HEK293 (cell line): Measurements from ENCODE around the gene CYREN.
"Not testable (repeated sequence)": the region's sequence is repeated elsewhere in the genome, so short reads cannot be mapped to it uniquely, and the experiment has no call there.

ENCODE experiments used
- CTCF ChIA-PET: fragments of 350-600 bp; formaldehyde crosslinking; extraction: SDS; loops from one replicate; lab custom pipeline; 2021; ENCODE audit warnings: antibody characterized with exemption; lab: Yijun Ruan, JAX
- POLR2A ChIA-PET: fragments of 300-600 bp; formaldehyde crosslinking; extraction: SDS; loops from one replicate; lab custom pipeline; 2020; ENCODE audit warnings: antibody characterized with exemption, inconsistent platforms; lab: Yijun Ruan, JAX
- H3K27ac ChIP-seq: fragments of 200-500 bp; sonication (Bioruptor generic); 2 replicates; pipeline ENCODE4 v1.5.1; 2014; ENCODE audit warnings: low read depth, low read length, control low read depth, inconsistent platforms; ENCODE audit errors: extremely low read depth
- H3K36me3 ChIP-seq, 2 experiments: fragments of 200-500 bp in 1 of 2; sonication (Bioruptor generic) in 1 of 2; 1 replicate in 1 of 2; 2 replicates in 1 of 2; pipeline ENCODE4 v1.5.1; 2014 to 2017; ENCODE audit warnings: inconsistent platforms in 2 of 2, low read length in 2 of 2; ENCODE audit not compliant: control insufficient read depth in 2 of 2, insufficient read depth in 1 of 2
- H3K4me1 ChIP-seq: fragments of 200-500 bp; sonication (Bioruptor generic); 2 replicates; pipeline ENCODE4 v1.5.1; 2014; ENCODE audit warnings: mild to moderate bottlenecking, low read length, inconsistent platforms; ENCODE audit not compliant: control insufficient read depth, insufficient read depth
- H3K4me3 ChIP-seq: 2 replicates; pipeline ENCODE4 v1.5.1; 2011; ENCODE audit warnings: low read depth, mild to moderate bottlenecking, control low read depth, low read length, moderate library complexity
- H3K9me3 ChIP-seq: fragments of 200-500 bp; sonication (Bioruptor generic); 2 replicates; pipeline ENCODE4 v1.5.1; 2014; ENCODE audit warnings: low read depth, low read length, inconsistent platforms; ENCODE audit not compliant: control insufficient read depth, insufficient read depth
- GFI1B ChIP-seq: fragments of 450-650 bp; formaldehyde crosslinking; IDR thresholded peaks from 2 replicates; pipeline ENCODE4 v1.5.1; 2016; ENCODE audit warnings: missing biosample characterization, missing genetic modification characterization
- GLIS2 ChIP-seq: fragments of 450-650 bp; formaldehyde crosslinking; IDR thresholded peaks from 2 replicates; pipeline ENCODE4 v1.5.1; 2016; ENCODE audit warnings: missing biosample characterization, missing genetic modification characterization
- HOXA7 ChIP-seq: sonication (generic); formaldehyde crosslinking; IDR thresholded peaks from 2 replicates; pipeline ENCODE4 v1.8.1; 2022; ENCODE audit warnings: missing genetic modification reagents, borderline replicate concordance
- SCRT1 ChIP-seq: fragments of 450-650 bp; formaldehyde crosslinking; IDR thresholded peaks from 2 replicates; pipeline ENCODE4 v1.5.1; 2016; ENCODE audit warnings: missing biosample characterization, missing genetic modification characterization, borderline replicate concordance
- SP2 ChIP-seq: fragments of 450-650 bp; formaldehyde crosslinking; IDR thresholded peaks from 2 replicates; pipeline ENCODE4 v1.5.1; 2016; ENCODE audit warnings: missing biosample characterization, missing genetic modification characterization
- ZBTB20 ChIP-seq: fragments of 450-650 bp; formaldehyde crosslinking; IDR thresholded peaks from 2 replicates; pipeline ENCODE4 v1.5.1; 2016; ENCODE audit warnings: missing biosample characterization, missing genetic modification characterization
- ZIC2 ChIP-seq: fragments of 450-650 bp; formaldehyde crosslinking; IDR thresholded peaks from 2 replicates; pipeline ENCODE4 v1.5.1; 2016; ENCODE audit warnings: missing biosample characterization, missing genetic modification characterization
- ZNF19 ChIP-seq: fragments of 450-650 bp; formaldehyde crosslinking; IDR thresholded peaks from 2 replicates; pipeline ENCODE4; 2016; ENCODE audit warnings: missing biosample characterization, missing genetic modification characterization, low read depth
- ZNF292 ChIP-seq: fragments of 450-650 bp; formaldehyde crosslinking; IDR thresholded peaks from 2 replicates; pipeline ENCODE4 v1.5.1; 2016; ENCODE audit warnings: low read depth, missing biosample characterization, missing genetic modification characterization, borderline replicate concordance
- ZNF514 ChIP-seq: fragments of 450-650 bp; formaldehyde crosslinking; IDR thresholded peaks from 2 replicates; pipeline ENCODE4 v1.5.1; 2016; ENCODE audit warnings: missing biosample characterization, missing genetic modification characterization
- ZNF677 ChIP-seq: fragments of 450-650 bp; IDR thresholded peaks from 2 replicates; pipeline ENCODE4 v1.5.0; 2018; ENCODE audit warnings: missing biosample characterization, mild to moderate bottlenecking, missing genetic modification characterization, moderate library complexity
- ZNF707 ChIP-seq: fragments of 450-650 bp; formaldehyde crosslinking; IDR thresholded peaks from 2 replicates; pipeline ENCODE4 v1.5.1; 2016; ENCODE audit warnings: missing biosample characterization, missing genetic modification characterization
- ZNF776 ChIP-seq: fragments of 450-650 bp; formaldehyde crosslinking; IDR thresholded peaks from 2 replicates; pipeline ENCODE4 v1.5.0; 2017; ENCODE audit warnings: missing biosample characterization, missing genetic modification characterization, borderline replicate concordance
- TF ChIP-seq, protein P1 (sequence below): fragments of 450-650 bp; formaldehyde crosslinking; IDR thresholded peaks from 2 replicates; pipeline ENCODE4 v1.5.1; 2016; ENCODE audit warnings: missing biosample characterization, missing genetic modification characterization
- TF ChIP-seq, protein P2 (sequence below): fragments of 450-650 bp; formaldehyde crosslinking; conservative IDR thresholded peaks from 2 replicates; pipeline ENCODE4 v1.5.1; 2016; ENCODE audit warnings: low read depth, missing biosample characterization, missing genetic modification characterization
- TF ChIP-seq, protein P3 (sequence below): fragments of 450-650 bp; formaldehyde crosslinking; IDR thresholded peaks from 2 replicates; pipeline ENCODE4 v1.5.1; 2016; ENCODE audit warnings: missing biosample characterization, missing genetic modification characterization
- TF ChIP-seq, protein P4 (sequence below): fragments of 450-650 bp; formaldehyde crosslinking; IDR thresholded peaks from 2 replicates; pipeline ENCODE4 v1.5.1; 2016; ENCODE audit warnings: missing biosample characterization, missing genetic modification characterization

The CYREN gene

DNA sequence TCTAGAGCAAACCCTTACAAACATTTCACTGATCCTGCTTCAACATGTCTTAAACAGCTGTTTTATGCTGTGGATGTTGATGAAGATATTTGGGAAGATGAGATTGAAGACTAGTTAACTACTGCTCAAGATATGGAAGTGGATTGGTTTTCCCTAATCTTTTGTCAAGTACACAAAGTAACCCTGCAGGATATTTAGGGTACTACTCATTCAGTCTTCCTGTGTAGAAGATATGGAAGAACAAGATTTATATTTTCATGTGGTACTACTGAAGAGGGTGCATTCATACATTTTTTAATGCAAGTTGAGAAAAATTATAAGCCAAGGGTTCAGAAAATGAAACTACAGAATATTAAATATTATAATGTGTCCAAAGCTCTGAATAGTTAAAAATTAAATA, 40.9 kb downstream of the CYREN start (continued):
- TF ChIP-seq, protein P1, sequence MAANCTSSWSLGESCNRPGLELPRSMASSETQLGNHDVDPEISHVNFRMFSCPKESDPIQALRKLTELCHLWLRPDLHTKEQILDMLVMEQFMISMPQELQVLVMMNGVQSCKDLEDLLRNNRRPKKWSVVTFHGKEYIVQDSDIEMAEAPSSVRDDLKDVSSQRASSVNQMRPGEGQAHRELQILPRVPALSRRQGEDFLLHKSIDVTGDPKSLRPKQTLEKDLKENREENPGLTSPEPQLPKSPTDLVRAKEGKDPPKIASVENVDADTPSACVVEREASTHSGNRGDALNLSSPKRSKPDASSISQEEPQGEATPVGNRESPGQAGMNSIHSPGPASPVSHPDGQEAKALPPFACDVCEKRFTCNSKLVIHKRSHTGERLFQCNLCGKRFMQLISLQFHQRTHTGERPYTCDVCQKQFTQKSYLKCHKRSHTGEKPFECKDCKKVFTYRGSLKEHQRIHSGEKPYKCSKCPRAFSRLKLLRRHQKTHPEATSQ (tag by site-specific recombination), result no peak

DNA sequence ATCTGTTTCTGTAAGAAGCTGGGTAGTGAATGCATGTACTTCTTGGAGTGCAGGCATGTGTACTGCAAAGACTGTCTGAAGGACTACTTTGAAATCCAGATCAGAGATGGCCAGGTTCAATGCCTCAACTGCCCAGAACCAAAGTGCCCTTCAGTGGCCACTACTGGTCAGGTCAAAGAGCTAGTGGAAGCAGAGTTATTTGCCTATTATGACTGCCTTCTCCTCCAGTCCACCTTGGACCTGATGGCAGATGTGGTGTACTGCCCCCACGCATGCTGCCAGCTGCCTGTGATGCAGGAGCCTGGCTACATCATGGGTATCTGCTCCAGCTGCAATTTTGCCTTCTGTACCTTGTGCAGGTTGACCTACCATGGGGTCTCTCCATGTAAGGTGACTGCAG, 41.6 kb downstream of the CYREN start:
- CTCF ChIA-PET, result interaction anchor here (0.6 kb wide), 1 partner anchor 600 kb away, joined by 4 read pairs; no protein-coding TSS in a partner anchor
- no peak for TF ChIP-seq ZBTB20 (tag by site-specific recombination)
- TF ChIP-seq, protein P2, sequence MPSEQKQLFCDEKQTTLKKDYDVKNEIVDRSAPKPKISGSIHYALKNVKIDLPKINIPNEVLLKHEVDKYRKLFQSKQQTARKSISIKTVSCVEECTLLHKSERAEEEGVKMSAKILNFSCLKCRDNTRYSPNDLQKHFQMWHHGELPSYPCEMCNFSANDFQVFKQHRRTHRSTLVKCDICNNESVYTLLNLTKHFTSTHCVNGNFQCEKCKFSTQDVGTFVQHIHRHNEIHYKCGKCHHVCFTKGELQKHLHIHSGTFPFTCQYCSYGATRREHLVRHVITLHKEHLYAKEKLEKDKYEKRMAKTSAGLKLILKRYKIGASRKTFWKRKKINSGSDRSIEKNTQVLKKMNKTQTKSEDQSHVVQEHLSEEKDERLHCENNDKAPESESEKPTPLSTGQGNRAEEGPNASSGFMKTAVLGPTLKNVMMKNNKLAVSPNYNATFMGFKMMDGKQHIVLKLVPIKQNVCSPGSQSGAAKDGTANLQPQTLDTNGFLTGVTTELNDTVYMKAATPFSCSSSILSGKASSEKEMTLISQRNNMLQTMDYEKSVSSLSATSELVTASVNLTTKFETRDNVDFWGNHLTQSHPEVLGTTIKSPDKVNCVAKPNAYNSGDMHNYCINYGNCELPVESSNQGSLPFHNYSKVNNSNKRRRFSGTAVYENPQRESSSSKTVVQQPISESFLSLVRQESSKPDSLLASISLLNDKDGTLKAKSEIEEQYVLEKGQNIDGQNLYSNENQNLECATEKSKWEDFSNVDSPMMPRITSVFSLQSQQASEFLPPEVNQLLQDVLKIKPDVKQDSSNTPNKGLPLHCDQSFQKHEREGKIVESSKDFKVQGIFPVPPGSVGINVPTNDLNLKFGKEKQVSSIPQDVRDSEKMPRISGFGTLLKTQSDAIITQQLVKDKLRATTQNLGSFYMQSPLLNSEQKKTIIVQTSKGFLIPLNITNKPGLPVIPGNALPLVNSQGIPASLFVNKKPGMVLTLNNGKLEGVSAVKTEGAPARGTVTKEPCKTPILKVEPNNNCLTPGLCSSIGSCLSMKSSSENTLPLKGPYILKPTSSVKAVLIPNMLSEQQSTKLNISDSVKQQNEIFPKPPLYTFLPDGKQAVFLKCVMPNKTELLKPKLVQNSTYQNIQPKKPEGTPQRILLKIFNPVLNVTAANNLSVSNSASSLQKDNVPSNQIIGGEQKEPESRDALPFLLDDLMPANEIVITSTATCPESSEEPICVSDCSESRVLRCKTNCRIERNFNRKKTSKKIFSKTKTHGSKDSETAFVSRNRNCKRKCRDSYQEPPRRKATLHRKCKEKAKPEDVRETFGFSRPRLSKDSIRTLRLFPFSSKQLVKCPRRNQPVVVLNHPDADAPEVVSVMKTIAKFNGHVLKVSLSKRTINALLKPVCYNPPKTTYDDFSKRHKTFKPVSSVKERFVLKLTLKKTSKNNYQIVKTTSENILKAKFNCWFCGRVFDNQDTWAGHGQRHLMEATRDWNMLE (tag by site-specific recombination), result no peak
- TF ChIP-seq HOXA7, result no peak
- no peak for TF ChIP-seq SCRT1 (tag by site-specific recombination)
- TF ChIP-seq ZNF19 (tag by site-specific recombination), result no peak
- TF ChIP-seq ZNF776, result no peak
- TF ChIP-seq ZNF707 (tag by site-specific recombination), result no peak
- TF ChIP-seq, protein P3, sequence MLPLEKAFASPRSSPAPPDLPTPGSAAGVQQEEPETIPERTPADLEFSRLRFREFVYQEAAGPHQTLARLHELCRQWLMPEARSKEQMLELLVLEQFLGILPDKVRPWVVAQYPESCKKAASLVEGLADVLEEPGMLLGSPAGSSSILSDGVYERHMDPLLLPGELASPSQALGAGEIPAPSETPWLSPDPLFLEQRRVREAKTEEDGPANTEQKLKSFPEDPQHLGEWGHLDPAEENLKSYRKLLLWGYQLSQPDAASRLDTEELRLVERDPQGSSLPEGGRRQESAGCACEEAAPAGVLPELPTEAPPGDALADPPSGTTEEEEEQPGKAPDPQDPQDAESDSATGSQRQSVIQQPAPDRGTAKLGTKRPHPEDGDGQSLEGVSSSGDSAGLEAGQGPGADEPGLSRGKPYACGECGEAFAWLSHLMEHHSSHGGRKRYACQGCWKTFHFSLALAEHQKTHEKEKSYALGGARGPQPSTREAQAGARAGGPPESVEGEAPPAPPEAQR, result no peak
- TF ChIP-seq, protein P4, sequence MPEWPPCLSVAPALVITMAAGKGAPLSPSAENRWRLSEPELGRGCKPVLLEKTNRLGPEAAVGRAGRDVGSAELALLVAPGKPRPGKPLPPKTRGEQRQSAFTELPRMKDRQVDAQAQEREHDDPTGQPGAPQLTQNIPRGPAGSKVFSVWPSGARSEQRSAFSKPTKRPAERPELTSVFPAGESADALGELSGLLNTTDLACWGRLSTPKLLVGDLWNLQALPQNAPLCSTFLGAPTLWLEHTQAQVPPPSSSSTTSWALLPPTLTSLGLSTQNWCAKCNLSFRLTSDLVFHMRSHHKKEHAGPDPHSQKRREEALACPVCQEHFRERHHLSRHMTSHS (tag by site-specific recombination), result no peak
- TF ChIP-seq ZNF292 (tag by site-specific recombination), result no peak
- Histone ChIP-seq H3K36me3 (no peaks in the 10 kb centered on the region), H3K4me3 (no peak overlapping the region), H3K4me1 (no peaks in the 10 kb centered on the region), H3K27ac (no peak overlapping the region), H3K9me3 (no peaks in the 10 kb centered on the region)
- POLR2A ChIA-PET, result no interaction called here

DNA sequence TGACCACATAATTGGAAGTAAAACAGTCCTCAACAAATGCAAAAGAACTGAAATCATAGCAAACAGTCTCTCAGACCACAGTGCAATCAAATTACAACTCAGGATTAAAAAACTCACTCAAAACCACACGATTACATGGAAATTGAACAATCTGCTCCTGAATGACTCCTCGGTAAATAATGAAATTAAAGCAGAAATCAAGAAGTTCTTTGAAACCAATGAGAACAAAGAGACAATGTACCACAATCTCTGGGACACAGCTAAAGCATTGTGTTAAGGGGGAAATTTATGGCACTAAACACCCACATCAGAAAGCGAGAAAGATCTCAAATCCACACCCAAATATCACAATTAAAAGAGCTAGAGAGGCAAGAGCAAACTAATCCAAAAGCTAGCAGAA, 45.9 kb downstream of the CYREN start:
- CTCF ChIA-PET, H3K36me3 ChIP-seq, H3K4me3 ChIP-seq, H3K9me3 ChIP-seq, H3K27ac ChIP-seq, H3K4me1 ChIP-seq, POLR2A ChIA-PET: not testable (repeated sequence)

DNA sequence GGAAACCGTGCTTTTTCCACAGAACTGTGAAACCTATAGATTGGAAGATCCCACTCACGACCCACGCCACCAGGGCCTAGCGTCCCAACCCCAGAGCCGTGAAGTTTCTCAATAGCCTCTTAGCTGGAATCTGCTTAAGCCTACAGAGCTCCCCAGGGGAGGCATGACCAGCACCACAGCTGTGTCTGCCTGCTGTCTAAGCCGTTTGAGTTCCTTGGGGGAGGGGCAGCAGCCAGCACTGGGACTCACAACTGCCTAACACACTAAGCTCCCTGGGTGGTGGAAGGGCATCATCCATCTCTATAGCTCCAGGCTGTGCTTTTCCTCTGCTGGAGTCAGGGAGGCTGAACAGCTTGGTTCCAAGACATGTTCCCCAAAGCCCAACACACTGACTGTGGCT, 48.6 kb downstream of the CYREN start:
- ChIA-PET CTCF (no interaction called here), POLR2A (no interaction called here)
- no peak for TF ChIP-seq SP2 (tag by site-specific recombination)
- TF ChIP-seq ZNF514, result no peak
- TF ChIP-seq ZNF677 (tag by site-specific recombination), result no peak
- peak; percentile 61 for TF ChIP-seq ZIC2 (tag by site-specific recombination)
- no peak for TF ChIP-seq GFI1B (tag by site-specific recombination)
- TF ChIP-seq GLIS2, result no peak
- H3K27ac ChIP-seq, result no peak overlapping the region
- H3K9me3 ChIP-seq, result no peaks in the 10 kb centered on the region
- H3K36me3 ChIP-seq, result no peaks in the 10 kb centered on the region
- H3K4me3 ChIP-seq, result no peak overlapping the region
- no peaks in the 10 kb centered on the region for H3K4me1 ChIP-seq
